ENCODE measurements around the gene KRTCAP2.
"Not testable (repeated sequence)": the region's sequence is repeated elsewhere in the genome, so short reads cannot be mapped to it uniquely, and the experiment has no call there.

Gene KRTCAP2

GRCh38 chr1:155169541-155169940 is 3.6 kb downstream of the KRTCAP2 start:
- TF ChIP-seq CTCF (IDR thresholded peaks at IDR 0.05; ENCODE audit: control extremely low read depth, extremely low read depth, low read depth, missing control alignments), result no peak
- ChIA-PET POLR2A (no interaction called here), CTCF (interaction anchor here (1.3 to 9.6 kb wide), 7 partner anchors 24 to 84 kb away, joined by 4 to 184 read pairs (median 14); partner anchors contain the start of gene SLC50A1)
- DNase-seq (ENCODE audit: extremely low spot score), result no peak

GRCh38 chr1:155168456-155169210 is 4.5 kb downstream of the KRTCAP2 start:
- no peak for TF ChIP-seq CTCF (IDR thresholded peaks at IDR 0.05; ENCODE audit: control extremely low read depth, extremely low read depth, low read depth, missing control alignments)
- no peak for DNase-seq (ENCODE audit: extremely low spot score)
- POLR2A ChIA-PET, result no interaction called here
- CTCF ChIA-PET, result interaction anchor here (0.9 to 9.6 kb wide), 26 partner anchors 9 to 110 kb away, joined by 3 to 184 read pairs (median 6); partner anchors contain the start of genes DPM3 and SLC50A1

GRCh38 chr1:155168105-155168445 is 5.0 kb downstream of the KRTCAP2 start:
- POLR2A ChIA-PET; DNase-seq (ENCODE audit: extremely low spot score): not testable (repeated sequence)
- CTCF ChIA-PET, result interaction anchor here (0.6 to 9.6 kb wide), 27 partner anchors 9 to 150 kb away, joined by 3 to 184 read pairs (median 5); partner anchors contain the start of genes DPM3 and SLC50A1

- ChIA-PET POLR2A (no interaction called here), CTCF (interaction anchor here (0.5 to 9.6 kb wide), 33 partner anchors 10 to 150 kb away, joined by 3 to 184 read pairs (median 4); partner anchors contain the start of genes DCST1, DCST2, DPM3 and SLC50A1)
- TF ChIP-seq CTCF (IDR thresholded peaks at IDR 0.05; ENCODE audit: control extremely low read depth, extremely low read depth, low read depth, missing control alignments), result peak; percentile 92
- peak; percentile 84 for DNase-seq (ENCODE audit: extremely low spot score)
Observed at GRCh38 chr1:155167166-155168104, 5.7 kb downstream of the KRTCAP2 start.

GRCh38 chr1:155166471-155167165 is 6.5 kb downstream of the KRTCAP2 start:
- CTCF ChIA-PET, result interaction anchor here (0.5 to 9.6 kb wide), 21 partner anchors 11 to 429 kb away, joined by 3 to 184 read pairs (median 7); partner anchors contain the start of gene SLC50A1
- no peak for DNase-seq (ENCODE audit: extremely low spot score)

GRCh38 chr1:155166051-155166470 is 7.0 kb downstream of the KRTCAP2 start:
- ChIA-PET POLR2A (interaction anchor here (0.6 kb wide), 1 partner anchor 19 kb away, joined by 3 read pairs; no protein-coding TSS in a partner anchor), CTCF (interaction anchor here (1.0 to 9.6 kb wide), 9 partner anchors 18 to 430 kb away, joined by 3 to 184 read pairs (median 14); no protein-coding TSS in a partner anchor)
- no peak for TF ChIP-seq CTCF (IDR thresholded peaks at IDR 0.05; ENCODE audit: control extremely low read depth, extremely low read depth, low read depth, missing control alignments)
- no peak for DNase-seq (ENCODE audit: extremely low spot score)

More at GRCh38 chr1:155166471-155167165, 6.5 kb downstream of the KRTCAP2 start:
- no peak for TF ChIP-seq CTCF (IDR thresholded peaks at IDR 0.05; ENCODE audit: control extremely low read depth, extremely low read depth, low read depth, missing control alignments)
- POLR2A ChIA-PET, result no interaction called here

- DNase-seq (ENCODE audit: extremely low spot score), result not testable (repeated sequence)
Observed at GRCh38 chr1:155164625-155165024, 8.5 kb downstream of the KRTCAP2 start.

GRCh38 chr1:155163785-155164184 is 9.3 kb downstream of the KRTCAP2 start:
- POLR2A ChIA-PET; DNase-seq (ENCODE audit: extremely low spot score): not testable (repeated sequence)
- CTCF ChIA-PET, result interaction anchor here (2.4 to 9.6 kb wide), 3 partner anchors 10 to 78 kb away, joined by 10 to 184 read pairs (median 21); partner anchors contain the start of genes KRTCAP2 and TRIM46

More at GRCh38 chr1:155164625-155165024, 8.5 kb downstream of the KRTCAP2 start:
- ChIA-PET POLR2A (interaction anchor here (0.6 kb wide), 1 partner anchor 73 kb away, joined by 4 read pairs; no protein-coding TSS in a partner anchor), CTCF (interaction anchor here (2.4 to 9.6 kb wide), 4 partner anchors 9 to 79 kb away, joined by 10 to 184 read pairs (median 25); partner anchors contain the start of genes KRTCAP2 and TRIM46)

- DNase-seq (ENCODE audit: extremely low spot score), result not testable (repeated sequence)
- ChIA-PET POLR2A (interaction anchor here (0.7 kb wide), 1 partner anchor 71 kb away, joined by 7 read pairs; no protein-coding TSS in a partner anchor), CTCF (interaction anchor here (2.4 to 9.6 kb wide), 3 partner anchors 11 to 77 kb away, joined by 10 to 184 read pairs (median 21); partner anchors contain the start of genes KRTCAP2 and TRIM46)
Observed at GRCh38 chr1:155162631-155163030, 10.5 kb downstream of the KRTCAP2 start.

Measured in GM10248 (cell line).